Coronary artery (tissue), 2 donors: Measurements from ENCODE around the gene ATP6V1G1.

Source experiments
- DNase-seq: peaks from one replicate; pipeline ENCODE4 v3.0.0-alpha.2; 2017; ENCODE audit warnings: low spot score
- H3K27ac ChIP-seq, 2 donors: fragments of 200-600 bp; sonication (generic); one replicate each; pipeline ENCODE4 v1.5.1; 2016 to 2019
- H3K4me3 ChIP-seq: fragments of 200-600 bp; sonication (generic); 2 replicates; pipeline ENCODE4 v1.5.1; 2016; ENCODE audit warnings: mild to moderate bottlenecking, moderate library complexity
- CTCF ChIP-seq: fragments of 200-600 bp; sonication (generic); IDR thresholded peaks from one replicate; pipeline ENCODE4 v1.5.1; 2019; ENCODE audit warnings: antibody characterized with exemption

The ATP6V1G1 gene

GRCh38 chr9:114580609-114581193, 6.9 kb upstream of the ATP6V1G1 start:
- no peak for TF ChIP-seq CTCF
- Histone ChIP-seq H3K4me3 (no peak overlapping the region), H3K27ac (no peak overlapping the region)
- no peak for DNase-seq

- DNase-seq, result no peak
- H3K4me3 ChIP-seq, result no peak overlapping the region
- TF ChIP-seq CTCF, result no peak
- H3K27ac ChIP-seq, result no peak overlapping the region
These were observed 4.0 kb upstream of the ATP6V1G1 start for GRCh38 chr9:114583371-114584155.

GRCh38 chr9:114588210-114588609, 641 bp downstream of the ATP6V1G1 start:
- peak overlapping the region; percentile 77 to 88 for H3K27ac ChIP-seq
- DNase-seq, result no peak
- TF ChIP-seq CTCF, result no peak

GRCh38 chr9:114588651-114589526, 1.3 kb downstream of the ATP6V1G1 start:
- H3K27ac ChIP-seq, result peak overlapping the region; percentile 15 to 88
- no peak for TF ChIP-seq CTCF
- no peak for DNase-seq

More at GRCh38 chr9:114588210-114588609, 641 bp downstream of the ATP6V1G1 start:
- H3K4me3 ChIP-seq, result peak overlapping the region; percentile 94

GRCh38 chr9:114590328-114590727, 2.8 kb downstream of the ATP6V1G1 start:
- no peak overlapping the region for H3K4me3 ChIP-seq
- DNase-seq, result no peak
- no peak overlapping the region for H3K27ac ChIP-seq
- no peak for TF ChIP-seq CTCF

More at GRCh38 chr9:114588651-114589526, 1.3 kb downstream of the ATP6V1G1 start:
- peak overlapping the region; percentile 94 for H3K4me3 ChIP-seq

GRCh38 chr9:114591291-114591787, 3.8 kb downstream of the ATP6V1G1 start:
- DNase-seq, result no peak
- H3K4me3 ChIP-seq, result peak overlapping the region; percentile 2

More at GRCh38 chr9:114591291-114591787, 3.8 kb downstream of the ATP6V1G1 start:
- H3K27ac ChIP-seq, result no peak overlapping the region
- TF ChIP-seq CTCF, result no peak
